ENCODE data around the gene ATP5PF. TPM values are rescaled to one million over a fixed set of nuclear protein-coding genes. Genes with fewer than 3 reads are reported as not detected.

The ATP5PF gene
- polyA plus RNA-seq, 2 donors = 232 to 294 TPM

DNA sequence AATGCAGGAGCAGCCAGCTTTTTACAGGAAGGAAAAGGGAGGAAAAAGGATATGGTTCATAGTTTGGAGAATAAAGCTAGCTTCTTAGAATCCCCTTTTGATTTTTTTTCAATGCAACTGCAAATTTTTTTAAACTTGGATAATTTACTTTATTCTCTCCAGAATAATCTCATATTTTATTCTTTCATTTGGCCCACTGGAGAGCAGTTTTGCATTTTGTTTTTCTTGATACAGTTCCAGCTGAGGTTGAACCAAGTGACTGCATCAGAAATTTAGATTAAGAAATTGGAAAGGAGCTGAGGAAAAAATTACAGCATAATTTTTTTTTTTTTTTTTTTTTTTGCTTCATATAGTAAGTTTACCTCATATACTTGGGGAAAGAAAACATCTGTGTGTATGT, 22.8 kb upstream of the ATP5PF start:
- no peak overlapping the region for H3K4me3 ChIP-seq (ENCODE audit: low read depth in 1 of 2, low read length in 2 of 2)
- H3K27ac ChIP-seq (ENCODE audit: low read depth in 2 of 2, low read length in 1 of 2) = no peak overlapping the region
- H3K36me3 ChIP-seq (ENCODE audit: control insufficient read depth in 2 of 2, insufficient read depth in 2 of 2, low read length in 1 of 2) = peaks cover 9 to 15% of the 10 kb centered on the region in 2 donors
- H3K27me3 ChIP-seq (ENCODE audit: control insufficient read depth in 1 of 2, insufficient read depth in 2 of 2, low read length in 2 of 2) = no peaks in the 10 kb centered on the region
- no peaks in the 10 kb centered on the region for H3K4me1 ChIP-seq (ENCODE audit: control insufficient read depth in 2 of 2, insufficient read depth in 2 of 2, low read length in 1 of 2)
- no peaks in the 10 kb centered on the region for H3K9me3 ChIP-seq (ENCODE audit: control insufficient read depth in 2 of 2, insufficient read depth in 1 of 2, low read depth in 1 of 2, low read length in 1 of 2)

DNA sequence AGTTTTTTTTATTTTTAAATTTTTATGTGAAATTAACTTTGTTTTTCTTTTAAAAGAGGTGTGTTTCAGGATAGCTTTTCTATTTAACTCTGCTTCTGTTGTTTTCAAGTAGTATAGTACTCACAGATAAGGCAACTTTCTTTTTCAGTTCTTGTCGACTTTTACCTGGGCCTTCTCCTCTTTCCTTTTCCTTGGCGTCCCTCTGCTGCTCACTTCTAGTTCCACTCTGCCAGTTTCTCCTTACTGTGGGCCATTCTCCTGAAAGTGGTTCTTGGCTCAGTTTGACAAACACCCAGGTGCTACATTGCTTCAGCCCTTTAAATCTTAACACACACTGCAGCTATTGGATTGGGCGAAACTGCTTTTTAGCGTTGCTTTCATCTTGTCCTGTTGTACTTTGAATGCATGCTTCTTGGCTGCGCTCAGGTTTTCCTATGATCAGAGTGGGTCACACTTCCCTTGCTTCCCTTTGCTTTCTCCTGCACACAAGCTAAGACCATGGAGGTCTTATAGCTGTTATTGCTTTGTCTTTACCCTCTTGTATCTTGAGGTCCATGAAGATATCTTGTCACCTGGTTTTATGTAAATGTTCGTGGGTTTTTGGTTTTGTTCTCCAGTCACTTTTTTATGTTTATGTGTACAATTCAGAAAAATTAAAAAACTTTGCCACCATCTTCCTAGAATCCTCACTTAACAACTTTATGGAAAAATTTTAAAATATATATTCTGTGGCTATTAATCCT, 21.7 kb upstream of the ATP5PF start:
- Histone ChIP-seq H3K4me3 (ENCODE audit: low read depth in 1 of 2, low read length in 2 of 2) (no peak overlapping the region), H3K36me3 (ENCODE audit: control insufficient read depth in 2 of 2, insufficient read depth in 2 of 2, low read length in 1 of 2) (peaks cover 9 to 14% of the 10 kb centered on the region in 2 donors), H3K27ac (ENCODE audit: low read depth in 2 of 2, low read length in 1 of 2) (no peak overlapping the region), H3K4me1 (ENCODE audit: control insufficient read depth in 2 of 2, insufficient read depth in 2 of 2, low read length in 1 of 2) (no peaks in the 10 kb centered on the region), H3K27me3 (ENCODE audit: control insufficient read depth in 1 of 2, insufficient read depth in 2 of 2, low read length in 2 of 2) (no peaks in the 10 kb centered on the region), H3K9me3 (ENCODE audit: control insufficient read depth in 2 of 2, insufficient read depth in 1 of 2, low read depth in 1 of 2, low read length in 1 of 2) (no peaks in the 10 kb centered on the region)
- 77 to 79% methylated on average over 6 of the region's 6 CpGs for WGBS, 2 donors

DNA sequence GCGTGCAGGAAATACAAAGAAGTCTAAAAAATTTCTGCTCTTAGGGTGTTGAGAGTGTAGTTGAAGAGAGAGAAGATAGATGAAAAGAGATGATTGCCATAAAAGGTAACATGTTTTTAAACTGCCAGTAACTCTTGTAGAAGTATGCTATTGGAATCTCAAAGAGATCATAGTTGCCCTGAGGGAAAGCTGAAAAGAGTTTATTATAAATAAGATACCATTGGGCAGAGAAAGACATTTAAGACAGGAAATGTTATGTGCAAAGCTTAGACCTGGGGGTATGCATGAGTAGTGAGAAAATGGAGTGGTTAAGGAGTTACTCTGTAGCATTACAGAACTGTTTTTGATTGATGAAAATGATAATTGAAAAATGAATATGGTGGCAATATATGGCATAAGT, 17.7 kb upstream of the ATP5PF start:
- Histone ChIP-seq H3K4me1 (ENCODE audit: control insufficient read depth in 2 of 2, insufficient read depth in 2 of 2, low read length in 1 of 2) (no peaks in the 10 kb centered on the region), H3K9me3 (ENCODE audit: control insufficient read depth in 2 of 2, insufficient read depth in 1 of 2, low read depth in 1 of 2, low read length in 1 of 2) (no peaks in the 10 kb centered on the region), H3K36me3 (ENCODE audit: control insufficient read depth in 2 of 2, insufficient read depth in 2 of 2, low read length in 1 of 2) (peaks cover 6 to 7% of the 10 kb centered on the region in 2 donors), H3K27me3 (ENCODE audit: control insufficient read depth in 1 of 2, insufficient read depth in 2 of 2, low read length in 2 of 2) (no peaks in the 10 kb centered on the region), H3K27ac (ENCODE audit: low read depth in 2 of 2, low read length in 1 of 2) (no peak overlapping the region), H3K4me3 (ENCODE audit: low read depth in 1 of 2, low read length in 2 of 2) (no peak overlapping the region)
- WGBS, 2 donors = 97 to 100% methylated on average over 1 of the region's 1 CpG

- Histone ChIP-seq H3K27ac (ENCODE audit: low read depth in 2 of 2, low read length in 1 of 2) (no peak overlapping the region), H3K9me3 (ENCODE audit: control insufficient read depth in 2 of 2, insufficient read depth in 1 of 2, low read depth in 1 of 2, low read length in 1 of 2) (no peaks in the 10 kb centered on the region), H3K4me1 (ENCODE audit: control insufficient read depth in 2 of 2, insufficient read depth in 2 of 2, low read length in 1 of 2) (no peaks in the 10 kb centered on the region), H3K4me3 (ENCODE audit: low read depth in 1 of 2, low read length in 2 of 2) (no peak overlapping the region), H3K27me3 (ENCODE audit: control insufficient read depth in 1 of 2, insufficient read depth in 2 of 2, low read length in 2 of 2) (no peaks in the 10 kb centered on the region), H3K36me3 (ENCODE audit: control insufficient read depth in 2 of 2, insufficient read depth in 2 of 2, low read length in 1 of 2) (peaks cover 5 to 6% of the 10 kb centered on the region in 2 donors)
- WGBS, 2 donors = 86 to 89% methylated on average over 6 of the region's 6 CpGs
Measured at GRCh38 chr21:25750085-25750484, 15.4 kb upstream of the ATP5PF start.

GRCh38 chr21:25744854-25745253, 10.2 kb upstream of the ATP5PF start:
- no peaks in the 10 kb centered on the region for H3K9me3 ChIP-seq (ENCODE audit: control insufficient read depth in 2 of 2, insufficient read depth in 1 of 2, low read depth in 1 of 2, low read length in 1 of 2)
- peaks cover 3 to 5% of the 10 kb centered on the region in 2 donors for H3K36me3 ChIP-seq (ENCODE audit: control insufficient read depth in 2 of 2, insufficient read depth in 2 of 2, low read length in 1 of 2)
- H3K4me3 ChIP-seq (ENCODE audit: low read depth in 1 of 2, low read length in 2 of 2) = no peak overlapping the region
- WGBS, 2 donors = 98 to 100% methylated on average over 2 of the region's 2 CpGs
- H3K27ac ChIP-seq (ENCODE audit: low read depth in 2 of 2, low read length in 1 of 2) = no peak overlapping the region
- H3K4me1 ChIP-seq (ENCODE audit: control insufficient read depth in 2 of 2, insufficient read depth in 2 of 2, low read length in 1 of 2) = no peaks in the 10 kb centered on the region
- no peaks in the 10 kb centered on the region for H3K27me3 ChIP-seq (ENCODE audit: control insufficient read depth in 1 of 2, insufficient read depth in 2 of 2, low read length in 2 of 2)

DNA sequence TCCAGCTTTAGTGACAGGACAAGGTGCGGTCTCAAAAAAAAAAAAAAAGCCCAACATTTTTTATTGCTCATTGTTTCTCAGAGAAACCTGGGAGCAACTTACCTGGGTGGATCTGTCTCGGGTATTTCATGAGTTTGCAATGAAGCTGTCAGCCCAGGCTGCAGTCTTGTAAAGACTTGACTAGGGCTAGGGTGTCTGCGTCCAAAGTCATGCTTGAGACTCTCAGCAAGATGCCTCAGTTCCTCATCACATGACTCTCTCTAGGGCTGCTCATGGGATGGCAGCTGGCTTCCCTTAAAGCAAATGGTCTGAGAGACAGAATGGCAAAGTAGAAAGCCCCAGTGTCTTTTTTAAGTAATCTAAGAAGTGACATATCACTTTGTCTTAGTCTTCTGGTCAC, 8.2 kb upstream of the ATP5PF start:
- 82 to 85% methylated on average over 3 of the region's 3 CpGs for WGBS, 2 donors
- Histone ChIP-seq H3K4me3 (ENCODE audit: low read depth in 1 of 2, low read length in 2 of 2) (no peak overlapping the region), H3K36me3 (ENCODE audit: control insufficient read depth in 2 of 2, insufficient read depth in 2 of 2, low read length in 1 of 2) (peaks cover 2% of the 10 kb centered on the region in 2 donors), H3K9me3 (ENCODE audit: control insufficient read depth in 2 of 2, insufficient read depth in 1 of 2, low read depth in 1 of 2, low read length in 1 of 2) (no peaks in the 10 kb centered on the region), H3K4me1 (ENCODE audit: control insufficient read depth in 2 of 2, insufficient read depth in 2 of 2, low read length in 1 of 2) (no peaks in the 10 kb centered on the region), H3K27me3 (ENCODE audit: control insufficient read depth in 1 of 2, insufficient read depth in 2 of 2, low read length in 2 of 2) (no peaks in the 10 kb centered on the region), H3K27ac (ENCODE audit: low read depth in 2 of 2, low read length in 1 of 2) (peak overlapping the region in 1 of 2 donors; percentile 1)

GRCh38 chr21:25737421-25737820, 2.7 kb upstream of the ATP5PF start:
- Histone ChIP-seq H3K9me3 (ENCODE audit: control insufficient read depth in 2 of 2, insufficient read depth in 1 of 2, low read depth in 1 of 2, low read length in 1 of 2) (no peaks in the 10 kb centered on the region), H3K4me1 (ENCODE audit: control insufficient read depth in 2 of 2, insufficient read depth in 2 of 2, low read length in 1 of 2) (no peaks in the 10 kb centered on the region), H3K27me3 (ENCODE audit: control insufficient read depth in 1 of 2, insufficient read depth in 2 of 2, low read length in 2 of 2) (no peaks in the 10 kb centered on the region), H3K36me3 (ENCODE audit: control insufficient read depth in 2 of 2, insufficient read depth in 2 of 2, low read length in 1 of 2) (peaks cover 0 to 2% of the 10 kb centered on the region in 2 donors), H3K4me3 (ENCODE audit: low read depth in 1 of 2, low read length in 2 of 2) (no peak overlapping the region), H3K27ac (ENCODE audit: low read depth in 2 of 2, low read length in 1 of 2) (no peak overlapping the region)
- 73 to 76% methylated on average over 1 of the region's 1 CpG for WGBS, 2 donors

GRCh38 chr21:25735646-25736597, 1.2 kb upstream of the ATP5PF start:
- H3K36me3 ChIP-seq (ENCODE audit: control insufficient read depth in 2 of 2, insufficient read depth in 2 of 2, low read length in 1 of 2) = peaks cover 0 to 2% of the 10 kb centered on the region in 2 donors
- WGBS, 2 donors = 1% methylated on average over 35 to 48 of the region's 48 CpGs
- no peaks in the 10 kb centered on the region for H3K4me1 ChIP-seq (ENCODE audit: control insufficient read depth in 2 of 2, insufficient read depth in 2 of 2, low read length in 1 of 2)
- peak overlapping the region; percentile 91 to 100 for H3K4me3 ChIP-seq (ENCODE audit: low read depth in 1 of 2, low read length in 2 of 2)
- H3K27ac ChIP-seq (ENCODE audit: low read depth in 2 of 2, low read length in 1 of 2) = peak overlapping the region; percentile 97 to 100
- no peaks in the 10 kb centered on the region for H3K27me3 ChIP-seq (ENCODE audit: control insufficient read depth in 1 of 2, insufficient read depth in 2 of 2, low read length in 2 of 2)
- H3K9me3 ChIP-seq (ENCODE audit: control insufficient read depth in 2 of 2, insufficient read depth in 1 of 2, low read depth in 1 of 2, low read length in 1 of 2) = no peaks in the 10 kb centered on the region

DNA sequence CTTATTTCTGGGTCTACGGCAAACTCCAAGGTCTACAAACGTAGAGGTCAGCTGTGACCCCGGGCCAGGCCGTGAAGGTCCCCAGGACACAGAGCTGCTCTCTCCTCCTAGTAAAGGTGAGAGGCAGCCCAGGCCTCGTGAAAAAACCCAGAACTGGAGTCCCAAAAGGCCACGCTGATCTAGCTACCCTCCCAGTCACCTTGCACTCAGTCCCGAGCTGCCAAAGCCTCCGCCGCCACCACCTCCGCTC, 125 bp downstream of the ATP5PF start:
- no peaks in the 10 kb centered on the region for H3K9me3 ChIP-seq (ENCODE audit: control insufficient read depth in 2 of 2, insufficient read depth in 1 of 2, low read depth in 1 of 2, low read length in 1 of 2)
- H3K27ac ChIP-seq (ENCODE audit: low read depth in 2 of 2, low read length in 1 of 2) = peak overlapping the region; percentile 97 to 100
- no peaks in the 10 kb centered on the region for H3K4me1 ChIP-seq (ENCODE audit: control insufficient read depth in 2 of 2, insufficient read depth in 2 of 2, low read length in 1 of 2)
- 0 to 1% methylated on average over 10 of the region's 10 CpGs for WGBS, 2 donors
- no peaks in the 10 kb centered on the region for H3K27me3 ChIP-seq (ENCODE audit: control insufficient read depth in 1 of 2, insufficient read depth in 2 of 2, low read length in 2 of 2)
- peak overlapping the region; percentile 91 to 100 for H3K4me3 ChIP-seq (ENCODE audit: low read depth in 1 of 2, low read length in 2 of 2)
- peaks cover 0 to 2% of the 10 kb centered on the region in 2 donors for H3K36me3 ChIP-seq (ENCODE audit: control insufficient read depth in 2 of 2, insufficient read depth in 2 of 2, low read length in 1 of 2)

Data from esophagus (tissue), 2 donors.